GM12891 (cell line): ENCODE data around the gene RADX.

Experiments
- POLR2A ChIP-seq: IDR thresholded peaks from 2 replicates; pipeline ENCODE4 v1.6.1; 2011; ENCODE audit warnings: low read depth, low read length, control low read depth
- POLR2AphosphoS5 ChIP-seq: IDR thresholded peaks from 2 replicates; pipeline ENCODE4 v1.6.1; 2011; ENCODE audit warnings: low read depth, low read length, control low read depth
- POU2F2 ChIP-seq: IDR thresholded peaks from 2 replicates; pipeline ENCODE4 v1.6.1; 2011; ENCODE audit warnings: low read depth, mild to moderate bottlenecking, control low read depth, low read length, moderate library complexity
- SPI1 ChIP-seq: IDR thresholded peaks from 2 replicates; pipeline ENCODE4 v1.6.1; 2011; ENCODE audit warnings: low read depth, low read length, control low read depth
- TAF1 ChIP-seq: IDR thresholded peaks from 2 replicates; pipeline ENCODE4 v1.6.1; 2011; ENCODE audit warnings: low read depth, low read length, control low read depth

GRCh38 chrX:106649523-106650428, 38.0 kb downstream of the RADX start:
- no peak for TF ChIP-seq POLR2AphosphoS5
- no peak for TF ChIP-seq SPI1
- no peak for TF ChIP-seq POLR2A
- no peak for TF ChIP-seq TAF1
- TF ChIP-seq POU2F2: no peak
